Measurements from ENCODE around the gene GNG11.

Gene GNG11

GRCh38 chr7:93921607-93922566 lies at the start of gene GNG11:
Gene GNG11, plus strand, starts transcription at chr7:93921735. Its CDS starts 403 bp downstream, at chr7:93922138.
- H3K9me3 ChIP-seq (ENCODE audit: control insufficient read depth, insufficient read depth, low read length): no peaks in the 10 kb centered on the region
- H3K36me3 ChIP-seq (ENCODE audit: control insufficient read depth, low read length): 0 out of 2 replicates have a peak, but pooled peaks cover 4% of the 10 kb centered on the region
- peaks cover 23% of the 10 kb centered on the region for H3K79me2 ChIP-seq (ENCODE audit: control insufficient read depth, low read length)
- H3K4me2 ChIP-seq (ENCODE audit: low read length): peak within 1 kb of the TSS; percentile 76
- peak within 1 kb of the TSS; percentile 39 for H3K27ac ChIP-seq (ENCODE audit: low read depth, low read length)
- H3K9me2 ChIP-seq (replicated peaks; ENCODE audit: control insufficient read depth, low read length): no peaks in the 10 kb centered on the region
- no peak for TF ChIP-seq EZH2phosphoT487 (IDR thresholded peaks at IDR 0.05; ENCODE audit: borderline replicate concordance, low read length)
- TF ChIP-seq CTCF (IDR thresholded peaks at IDR 0.05; ENCODE audit: low read depth, low read length, poor library complexity, severe bottlenecking): peak; percentile 27
- H3F3A ChIP-seq (ENCODE audit: control insufficient read depth, insufficient read depth): peaks cover 7% of the 10 kb centered on the region
- peaks cover 36% of the 10 kb centered on the region for H3K4me1 ChIP-seq (ENCODE audit: control insufficient read depth, low read length)
- H4K20me1 ChIP-seq (ENCODE audit: control insufficient read depth, insufficient read depth, low read depth, low read length): no peaks in the 10 kb centered on the region
- H3K4me3 ChIP-seq (ENCODE audit: low read length): peak within 1 kb of the TSS; percentile 83
- no peaks in the 10 kb centered on the region for H3K27me3 ChIP-seq (ENCODE audit: control insufficient read depth, low read length)

- Histone ChIP-seq H3K9me2 (replicated peaks; ENCODE audit: control insufficient read depth, low read length) (no peaks in the 10 kb centered on the region), H3K27ac (ENCODE audit: low read depth, low read length) (no peak overlapping the region)
These were observed 47.4 kb upstream of the GNG11 start for GRCh38 chr7:93873998-93874574.

GRCh38 chr7:93877742-93878141 lies 43.8 kb upstream of the GNG11 start:
- Histone ChIP-seq H3K79me2 (ENCODE audit: control insufficient read depth, low read length) (no peaks in the 10 kb centered on the region), H3K27me3 (ENCODE audit: control insufficient read depth, low read length) (no peaks in the 10 kb centered on the region; the same call in 1 of the 2 replicates), H3K9me2 (replicated peaks; ENCODE audit: control insufficient read depth, low read length) (no peaks in the 10 kb centered on the region), H3K4me1 (ENCODE audit: control insufficient read depth, low read length) (no peaks in the 10 kb centered on the region), H3K4me2 (ENCODE audit: low read length) (no peak overlapping the region), H3K36me3 (ENCODE audit: control insufficient read depth, low read length) (no peaks in the 10 kb centered on the region), H3F3A (ENCODE audit: control insufficient read depth, insufficient read depth) (no peaks in the 10 kb centered on the region), H4K20me1 (ENCODE audit: control insufficient read depth, insufficient read depth, low read depth, low read length) (no peaks in the 10 kb centered on the region), H3K27ac (ENCODE audit: low read depth, low read length) (no peak overlapping the region), H3K9me3 (ENCODE audit: control insufficient read depth, insufficient read depth, low read length) (peaks cover 9% of the 10 kb centered on the region; the same call in 1 of the 2 replicates), H3K4me3 (ENCODE audit: low read length) (no peak overlapping the region)
- TF ChIP-seq EZH2phosphoT487 (IDR thresholded peaks at IDR 0.05; ENCODE audit: borderline replicate concordance, low read length): no peak
- TF ChIP-seq CTCF (IDR thresholded peaks at IDR 0.05; ENCODE audit: low read depth, low read length, poor library complexity, severe bottlenecking): no peak

More at GRCh38 chr7:93873998-93874574, 47.4 kb upstream of the GNG11 start:
- Histone ChIP-seq H3K4me3 (ENCODE audit: low read length) (no peak overlapping the region), H4K20me1 (ENCODE audit: control insufficient read depth, insufficient read depth, low read depth, low read length) (no peaks in the 10 kb centered on the region), H3K4me2 (ENCODE audit: low read length) (no peak overlapping the region), H3F3A (ENCODE audit: control insufficient read depth, insufficient read depth) (no peaks in the 10 kb centered on the region), H3K4me1 (ENCODE audit: control insufficient read depth, low read length) (no peaks in the 10 kb centered on the region), H3K9me3 (ENCODE audit: control insufficient read depth, insufficient read depth, low read length) (peaks cover 6% of the 10 kb centered on the region; the same call in 1 of the 2 replicates), H3K36me3 (ENCODE audit: control insufficient read depth, low read length) (no peaks in the 10 kb centered on the region), H3K79me2 (ENCODE audit: control insufficient read depth, low read length) (no peaks in the 10 kb centered on the region), H3K27me3 (ENCODE audit: control insufficient read depth, low read length) (no peaks in the 10 kb centered on the region)
- TF ChIP-seq EZH2phosphoT487 (IDR thresholded peaks at IDR 0.05; ENCODE audit: borderline replicate concordance, low read length) (no peak), CTCF (IDR thresholded peaks at IDR 0.05; ENCODE audit: low read depth, low read length, poor library complexity, severe bottlenecking) (no peak)

All from DOHH2 (cell line).